ENCODE data around the gene SSBP1.

The SSBP1 gene

DNA sequence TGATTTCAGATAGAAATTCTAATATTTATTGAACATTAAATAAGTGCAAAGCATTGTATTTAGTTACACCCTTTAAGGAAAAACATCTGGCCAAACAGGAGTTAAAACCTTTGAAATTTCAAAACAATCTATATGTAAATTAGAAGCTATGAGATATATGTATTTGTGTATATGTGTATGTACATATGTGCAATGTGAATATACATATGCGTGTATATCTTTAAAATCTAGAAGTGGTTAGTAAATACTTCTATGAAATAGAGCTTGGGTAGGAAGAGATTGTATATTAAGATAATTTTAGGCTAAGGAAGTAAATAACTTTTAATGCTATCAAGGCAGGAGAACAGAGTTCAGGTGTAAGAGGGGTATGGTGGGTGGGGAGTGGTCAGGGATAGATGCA, 20.7 kb upstream of the SSBP1 start:
- TF ChIP-seq, protein P1, sequence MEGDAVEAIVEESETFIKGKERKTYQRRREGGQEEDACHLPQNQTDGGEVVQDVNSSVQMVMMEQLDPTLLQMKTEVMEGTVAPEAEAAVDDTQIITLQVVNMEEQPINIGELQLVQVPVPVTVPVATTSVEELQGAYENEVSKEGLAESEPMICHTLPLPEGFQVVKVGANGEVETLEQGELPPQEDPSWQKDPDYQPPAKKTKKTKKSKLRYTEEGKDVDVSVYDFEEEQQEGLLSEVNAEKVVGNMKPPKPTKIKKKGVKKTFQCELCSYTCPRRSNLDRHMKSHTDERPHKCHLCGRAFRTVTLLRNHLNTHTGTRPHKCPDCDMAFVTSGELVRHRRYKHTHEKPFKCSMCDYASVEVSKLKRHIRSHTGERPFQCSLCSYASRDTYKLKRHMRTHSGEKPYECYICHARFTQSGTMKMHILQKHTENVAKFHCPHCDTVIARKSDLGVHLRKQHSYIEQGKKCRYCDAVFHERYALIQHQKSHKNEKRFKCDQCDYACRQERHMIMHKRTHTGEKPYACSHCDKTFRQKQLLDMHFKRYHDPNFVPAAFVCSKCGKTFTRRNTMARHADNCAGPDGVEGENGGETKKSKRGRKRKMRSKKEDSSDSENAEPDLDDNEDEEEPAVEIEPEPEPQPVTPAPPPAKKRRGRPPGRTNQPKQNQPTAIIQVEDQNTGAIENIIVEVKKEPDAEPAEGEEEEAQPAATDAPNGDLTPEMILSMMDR (IDR thresholded peaks at IDR 0.05; ENCODE audit: low read depth, low read length): no peak
- H3K4me3 ChIP-seq (ENCODE audit: low read depth, low read length): no peak overlapping the region

DNA sequence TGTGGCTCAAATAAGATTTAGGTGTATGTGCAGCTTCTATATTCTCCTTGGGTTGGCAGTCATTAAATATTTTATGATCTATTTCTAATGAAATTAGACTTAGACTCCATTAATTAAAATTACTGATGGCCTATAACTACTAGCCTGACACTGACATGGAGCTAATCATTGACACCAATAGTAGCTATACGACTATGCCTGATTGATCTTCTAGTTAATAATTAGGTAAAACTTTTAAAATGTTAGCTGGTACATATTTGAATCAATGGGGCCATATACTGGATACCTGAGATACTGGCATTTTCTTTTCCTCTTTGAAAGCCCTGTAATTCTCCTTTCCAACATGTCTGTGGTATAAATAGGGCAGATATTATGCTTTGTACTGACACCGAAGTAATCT, 15.6 kb upstream of the SSBP1 start:
- no peak overlapping the region for H3K4me3 ChIP-seq (ENCODE audit: low read depth, low read length)
- TF ChIP-seq, protein P1 (IDR thresholded peaks at IDR 0.05; ENCODE audit: low read depth, low read length): no peak

DNA sequence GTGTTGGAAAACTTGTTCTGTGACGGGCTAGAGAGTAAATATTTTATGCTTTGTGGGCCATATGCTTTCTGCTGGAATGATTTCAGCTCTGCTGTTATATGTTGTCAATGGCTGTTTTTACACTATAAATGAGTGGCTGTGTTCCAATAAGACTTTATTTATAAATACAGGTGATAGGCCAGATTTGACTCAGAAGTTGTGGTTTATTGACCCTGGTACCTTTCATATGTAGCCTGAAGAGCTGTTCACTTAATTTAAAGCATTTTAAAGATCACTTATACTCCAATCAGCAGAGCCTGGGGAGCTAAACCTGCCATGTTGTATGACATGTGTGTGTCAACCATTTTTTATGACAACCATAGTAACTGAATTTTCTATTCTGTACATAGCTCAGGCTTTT, 9.1 kb upstream of the SSBP1 start:
- TF ChIP-seq, protein P1 (IDR thresholded peaks at IDR 0.05; ENCODE audit: low read depth, low read length): no peak
- H3K4me3 ChIP-seq (ENCODE audit: low read depth, low read length): no peak overlapping the region

DNA sequence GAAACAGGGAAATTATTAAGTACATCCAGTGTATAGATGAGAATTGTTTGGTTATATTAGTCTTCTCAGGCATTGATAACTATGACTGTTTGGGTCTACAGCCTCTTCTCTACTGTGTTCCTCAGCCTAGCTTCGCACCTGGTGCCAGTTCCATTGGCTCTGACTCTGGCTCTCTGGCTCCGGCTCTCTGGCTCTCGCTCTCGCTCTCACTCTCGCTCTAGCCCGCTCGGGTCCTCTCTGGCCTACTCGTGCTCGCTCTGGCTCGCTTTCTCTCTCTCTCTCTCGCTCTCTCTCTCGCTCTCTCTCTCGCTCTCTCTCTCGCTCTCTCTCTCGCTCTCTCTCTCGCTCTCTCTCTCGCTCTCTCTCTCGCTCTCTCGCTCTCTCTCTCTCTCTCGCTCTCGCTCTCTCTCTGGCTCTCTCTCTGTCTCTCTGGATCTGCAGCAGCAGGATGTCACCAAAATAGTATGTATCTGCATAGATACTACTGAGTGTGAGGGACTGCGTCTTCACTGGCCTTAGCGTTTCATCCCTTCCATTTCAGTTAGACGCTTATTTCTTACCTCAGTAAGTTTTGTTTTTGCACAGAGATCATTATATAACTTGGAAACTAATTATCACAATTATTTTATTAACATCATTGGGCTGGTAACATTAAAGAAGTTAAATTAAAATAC, 6.5 kb upstream of the SSBP1 start:
- TF ChIP-seq, protein P1 (IDR thresholded peaks at IDR 0.05; ENCODE audit: low read depth, low read length): no peak
- H3K4me3 ChIP-seq (ENCODE audit: low read depth, low read length): no peak overlapping the region

DNA sequence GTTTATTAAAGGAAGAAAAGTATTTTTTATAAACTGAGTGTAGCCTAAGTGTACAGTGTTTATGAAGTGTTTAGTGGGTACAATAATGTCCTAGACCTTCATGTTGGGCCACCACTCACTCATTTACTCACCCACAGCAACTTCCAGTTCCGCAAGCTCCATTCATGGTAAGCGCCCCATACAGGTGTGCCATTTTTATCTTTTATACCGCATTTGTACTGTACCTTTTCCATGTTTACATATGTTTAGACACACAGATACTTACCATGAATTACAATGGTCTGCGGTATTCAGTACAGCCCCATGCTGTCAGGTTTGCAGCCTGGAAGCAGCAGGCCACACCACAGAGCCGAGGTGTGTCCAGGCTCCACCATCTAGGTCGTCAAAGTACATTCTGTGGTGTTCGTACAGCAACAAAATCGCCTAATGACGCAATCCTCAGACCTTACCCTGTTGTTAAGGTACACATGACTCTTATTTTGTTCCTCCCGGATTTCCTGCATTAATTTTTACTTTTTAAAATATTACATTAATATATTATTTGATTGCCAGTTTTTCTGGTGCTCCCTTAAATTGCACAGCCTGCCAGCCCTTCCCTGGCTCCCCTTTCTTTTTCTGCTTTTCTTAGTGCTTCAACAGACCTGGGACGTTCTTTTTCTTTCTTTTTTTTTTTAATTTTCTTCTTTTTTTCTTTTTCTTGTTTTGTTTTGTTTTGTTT, 881 bp upstream of the SSBP1 start:
- H3K4me3 ChIP-seq (ENCODE audit: low read depth, low read length): peak overlapping the region; percentile 70
- TF ChIP-seq, protein P1 (IDR thresholded peaks at IDR 0.05; ENCODE audit: low read depth, low read length): no peak

DNA sequence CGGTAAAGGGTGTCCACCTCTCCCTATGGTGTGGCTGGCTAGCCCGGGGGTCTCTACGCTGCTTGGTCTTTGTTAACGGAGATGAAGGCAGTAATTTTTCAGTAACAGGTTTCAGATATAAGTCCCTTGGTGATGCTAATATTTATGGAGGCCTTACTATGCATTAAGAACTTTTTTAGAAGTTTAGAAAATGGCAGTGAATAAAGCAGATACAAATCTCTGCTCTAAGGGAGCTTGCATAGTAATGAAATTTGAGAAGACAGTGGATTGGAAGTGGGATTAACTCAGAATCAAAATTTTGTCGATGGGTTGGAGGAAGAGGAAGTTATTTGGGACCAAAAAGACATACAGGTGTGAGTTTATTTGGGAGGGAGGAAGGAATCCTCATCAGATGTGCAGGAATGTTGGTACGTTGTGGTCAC, 445 bp downstream of the SSBP1 start:
- peak overlapping the region; percentile 70 for H3K4me3 ChIP-seq (ENCODE audit: low read depth, low read length)
- TF ChIP-seq, protein P1 (IDR thresholded peaks at IDR 0.05; ENCODE audit: low read depth, low read length): peak; percentile 5; the same call in 1 of the 2 replicates

DNA sequence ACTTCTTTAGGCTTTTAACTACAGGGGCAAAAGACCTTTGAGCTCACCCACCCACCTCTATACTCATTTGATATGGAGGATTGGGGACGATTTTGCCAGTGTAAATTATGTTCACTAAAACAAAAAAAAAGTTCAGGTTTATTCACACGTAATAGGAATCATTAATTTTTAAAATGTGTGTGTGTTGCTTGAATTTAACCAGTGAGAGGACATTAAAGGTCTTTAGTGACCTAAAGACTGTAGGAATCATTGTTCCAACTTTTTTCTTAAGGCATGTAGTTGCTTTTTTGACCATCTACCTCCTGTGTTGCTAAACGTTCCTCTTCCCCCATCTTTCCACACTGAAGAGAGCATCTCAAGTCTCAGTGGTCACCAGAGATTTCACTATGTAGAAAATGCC, 1.1 kb downstream of the SSBP1 start:
- TF ChIP-seq, protein P1 (IDR thresholded peaks at IDR 0.05; ENCODE audit: low read depth, low read length): no peak
- peak overlapping the region; percentile 70 for H3K4me3 ChIP-seq (ENCODE audit: low read depth, low read length)

All from WI38 (cell line).